ENCODE data around the gene C11orf91.
"Not testable (repeated sequence)": the region's sequence is repeated elsewhere in the genome, so short reads cannot be mapped to it uniquely, and the experiment has no call there.

C11orf91 gene

GRCh38 chr11:33661526-33661925 lies 39.1 kb downstream of the C11orf91 start:
- H3K9ac ChIP-seq (ENCODE audit: low read depth, low read length); H3K4me1 ChIP-seq (ENCODE audit: insufficient read depth, low read length); H3K9me3 ChIP-seq (ENCODE audit: control insufficient read depth, insufficient read depth, low read length); H3K36me3 ChIP-seq (ENCODE audit: insufficient read depth, low read length): not testable (repeated sequence)

GRCh38 chr11:33660962-33661361 lies 39.7 kb downstream of the C11orf91 start:
- peaks cover 9% of the 10 kb centered on the region; the same call in 1 of the 2 replicates for H3K4me1 ChIP-seq (ENCODE audit: insufficient read depth, low read length)
- no peaks in the 10 kb centered on the region; the same call in 1 of the 2 replicates for H3K9me3 ChIP-seq (ENCODE audit: control insufficient read depth, insufficient read depth, low read length)
- H3K9ac ChIP-seq (ENCODE audit: low read depth, low read length), result no peak overlapping the region
- H3K36me3 ChIP-seq (ENCODE audit: insufficient read depth, low read length), result no peaks in the 10 kb centered on the region; the same call in 1 of the 2 replicates

GRCh38 chr11:33659370-33660139 lies 41.1 kb downstream of the C11orf91 start:
- Histone ChIP-seq H3K9ac (ENCODE audit: low read depth, low read length) (no peak overlapping the region), H3K9me3 (ENCODE audit: control insufficient read depth, insufficient read depth, low read length) (no peaks in the 10 kb centered on the region)

GRCh38 chr11:33658195-33658900 lies 42.3 kb downstream of the C11orf91 start:
- Histone ChIP-seq H3K36me3 (ENCODE audit: insufficient read depth, low read length) (no peaks in the 10 kb centered on the region; the same call in 1 of the 2 replicates), H3K9me3 (ENCODE audit: control insufficient read depth, insufficient read depth, low read length) (no peaks in the 10 kb centered on the region), H3K4me1 (ENCODE audit: insufficient read depth, low read length) (peaks cover 9% of the 10 kb centered on the region; the same call in 1 of the 2 replicates), H3K9ac (ENCODE audit: low read depth, low read length) (no peak overlapping the region)

More at GRCh38 chr11:33659370-33660139, 41.1 kb downstream of the C11orf91 start:
- Histone ChIP-seq H3K36me3 (ENCODE audit: insufficient read depth, low read length) (no peaks in the 10 kb centered on the region; the same call in 1 of the 2 replicates), H3K4me1 (ENCODE audit: insufficient read depth, low read length) (peaks cover 9% of the 10 kb centered on the region; the same call in 1 of the 2 replicates)

- Histone ChIP-seq H3K9me3 (ENCODE audit: control insufficient read depth, insufficient read depth, low read length) (no peaks in the 10 kb centered on the region), H3K4me1 (ENCODE audit: insufficient read depth, low read length) (peaks cover 9% of the 10 kb centered on the region; the same call in 1 of the 2 replicates), H3K9ac (ENCODE audit: low read depth, low read length) (no peak overlapping the region), H3K36me3 (ENCODE audit: insufficient read depth, low read length) (no peaks in the 10 kb centered on the region; the same call in 1 of the 2 replicates)
Measured at GRCh38 chr11:33657757-33658156, 42.9 kb downstream of the C11orf91 start.

- peaks cover 12% of the 10 kb centered on the region; the same call in 1 of the 2 replicates for H3K4me1 ChIP-seq (ENCODE audit: insufficient read depth, low read length)
- H3K9ac ChIP-seq (ENCODE audit: low read depth, low read length), result no peak overlapping the region
- H3K9me3 ChIP-seq (ENCODE audit: control insufficient read depth, insufficient read depth, low read length), result no peaks in the 10 kb centered on the region
- H3K36me3 ChIP-seq (ENCODE audit: insufficient read depth, low read length), result no peaks in the 10 kb centered on the region; the same call in 1 of the 2 replicates
Measured at GRCh38 chr11:33656768-33657167, 43.9 kb downstream of the C11orf91 start.

- Histone ChIP-seq H3K9me3 (ENCODE audit: control insufficient read depth, insufficient read depth, low read length) (no peaks in the 10 kb centered on the region), H3K4me1 (ENCODE audit: insufficient read depth, low read length) (peaks cover 12% of the 10 kb centered on the region; the same call in 1 of the 2 replicates), H3K36me3 (ENCODE audit: insufficient read depth, low read length) (no peaks in the 10 kb centered on the region; the same call in 1 of the 2 replicates), H3K9ac (ENCODE audit: low read depth, low read length) (no peak overlapping the region)
Measured at GRCh38 chr11:33655842-33656600, 44.6 kb downstream of the C11orf91 start.

- Histone ChIP-seq H3K4me1 (ENCODE audit: insufficient read depth, low read length) (peaks cover 12% of the 10 kb centered on the region; the same call in 1 of the 2 replicates), H3K36me3 (ENCODE audit: insufficient read depth, low read length) (no peaks in the 10 kb centered on the region), H3K9ac (ENCODE audit: low read depth, low read length) (no peak overlapping the region), H3K9me3 (ENCODE audit: control insufficient read depth, insufficient read depth, low read length) (no peaks in the 10 kb centered on the region)
Measured at GRCh38 chr11:33654594-33654993, 46.0 kb downstream of the C11orf91 start.

GRCh38 chr11:33652930-33653329 lies 47.7 kb downstream of the C11orf91 start:
- Histone ChIP-seq H3K9me3 (ENCODE audit: control insufficient read depth, insufficient read depth, low read length) (no peaks in the 10 kb centered on the region), H3K36me3 (ENCODE audit: insufficient read depth, low read length) (no peaks in the 10 kb centered on the region), H3K9ac (ENCODE audit: low read depth, low read length) (no peak overlapping the region), H3K4me1 (ENCODE audit: insufficient read depth, low read length) (peaks cover 7% of the 10 kb centered on the region; the same call in 1 of the 2 replicates)

- Histone ChIP-seq H3K9ac (ENCODE audit: low read depth, low read length) (no peak overlapping the region), H3K9me3 (ENCODE audit: control insufficient read depth, insufficient read depth, low read length) (no peaks in the 10 kb centered on the region), H3K36me3 (ENCODE audit: insufficient read depth, low read length) (no peaks in the 10 kb centered on the region), H3K4me1 (ENCODE audit: insufficient read depth, low read length) (0 out of 2 replicates have a peak, but pooled peaks cover 3% of the 10 kb centered on the region)
Measured at GRCh38 chr11:33652431-33652830, 48.2 kb downstream of the C11orf91 start.

GRCh38 chr11:33651990-33652389 lies 48.6 kb downstream of the C11orf91 start:
- H3K4me1 ChIP-seq (ENCODE audit: insufficient read depth, low read length), result 0 out of 2 replicates have a peak, but pooled peaks cover 3% of the 10 kb centered on the region
- H3K9ac ChIP-seq (ENCODE audit: low read depth, low read length), result no peak overlapping the region
- H3K36me3 ChIP-seq (ENCODE audit: insufficient read depth, low read length), result no peaks in the 10 kb centered on the region
- no peaks in the 10 kb centered on the region for H3K9me3 ChIP-seq (ENCODE audit: control insufficient read depth, insufficient read depth, low read length)

- no peaks in the 10 kb centered on the region for H3K9me3 ChIP-seq (ENCODE audit: control insufficient read depth, insufficient read depth, low read length)
- H3K36me3 ChIP-seq (ENCODE audit: insufficient read depth, low read length), result no peaks in the 10 kb centered on the region
- H3K9ac ChIP-seq (ENCODE audit: low read depth, low read length), result no peak overlapping the region
- 0 out of 2 replicates have a peak, but pooled peaks cover 3% of the 10 kb centered on the region for H3K4me1 ChIP-seq (ENCODE audit: insufficient read depth, low read length)
Measured at GRCh38 chr11:33651555-33651954, 49.1 kb downstream of the C11orf91 start.

- Histone ChIP-seq H3K9me3 (ENCODE audit: control insufficient read depth, insufficient read depth, low read length) (no peaks in the 10 kb centered on the region), H3K4me1 (ENCODE audit: insufficient read depth, low read length) (0 out of 2 replicates have a peak, but pooled peaks cover 3% of the 10 kb centered on the region), H3K9ac (ENCODE audit: low read depth, low read length) (no peak overlapping the region), H3K36me3 (ENCODE audit: insufficient read depth, low read length) (no peaks in the 10 kb centered on the region)
Measured at GRCh38 chr11:33649944-33650343, 50.7 kb downstream of the C11orf91 start.

Measured in ES-I3 (cell line).